Psoas muscle (tissue), 8 donors: ENCODE results near the gene C21orf58. TPM values are rescaled to one million over a fixed set of nuclear protein-coding genes. Genes with fewer than 3 reads are reported as not detected.

ENCODE experiments used
- ATAC-seq, 4 donors: fragments of 200-7000 bp; cut with Tn5 transposase; one replicate each; pipeline ENCODE4 v1.9.1; 2020; ENCODE audit warnings: moderate library complexity in 3 of 4, mild to moderate bottlenecking in 2 of 4
- DNase-seq, 2 donors: peaks; one replicate each; pipeline ENCODE4 v3.0.0-alpha.2; 2020
- H3K27ac ChIP-seq: fragments of 200-600 bp; one replicate; pipeline ENCODE4 v1.8.0; 2022
- H3K27me3 ChIP-seq, 3 donors: fragments of 200-600 bp in 1 of 3; one replicate each; pipeline versions ENCODE4 v1.6.1 to v1.8.0; 2013 to 2022; ENCODE audit warnings: low read length in 2 of 3, mild to moderate bottlenecking in 2 of 3, moderate library complexity in 1 of 3; ENCODE audit not compliant: insufficient read depth in 3 of 3
- H3K36me3 ChIP-seq, 2 donors: fragments of 200-600 bp in 1 of 2; one replicate each; pipeline versions ENCODE4 v1.6.1 to v1.8.0; 2013 to 2022; ENCODE audit warnings: low read depth in 1 of 2, mild to moderate bottlenecking in 1 of 2, moderate library complexity in 1 of 2; ENCODE audit not compliant: insufficient read depth in 1 of 2
- H3K4me1 ChIP-seq: fragments of 200-600 bp; one replicate; pipeline ENCODE4 v1.8.0; 2022
- H3K4me3 ChIP-seq: fragments of 200-600 bp; one replicate; pipeline ENCODE4 v1.8.0; 2022; ENCODE audit warnings: mild to moderate bottlenecking
- H3K9me3 ChIP-seq: fragments of 200-600 bp; one replicate; pipeline ENCODE4 v1.8.0; 2022
- whole genome bisulfite sequencing, 3 donors: extraction: QIAGEN DNeasy Blood & Tissue Kit; methylation state at CpG; one replicate each; pipeline versions ENCODE4 v1.1.6 to v1.1.7; 2013; 5-methylcytosine and 5-hydroxymethylcytosine counted together
- intact Hi-C, 2 donors: fragments of 100-400 bp; cut with DNase I; formaldehyde crosslinking; loops; one replicate each; pipeline versions ENCODE4 v1.11.0 to v1.14.2; 2022
- polyA plus RNA-seq, 3 donors: library from polyadenylated mRNA; stranded (reverse); fragments of 200-250 nt; gene quantifications; one replicate each; pipeline ENCODE4 v1.2.3, GENCODE V29; 2013
- total RNA-seq, 4 donors: library from RNA; stranded (reverse); fragmentation: NEBNext Ultra II Directional in 2 of 4; extraction: Animal tissue kit (Norgen Biotek cat#: 25700) in 2 of 4; gene quantifications; one replicate each; pipeline versions ENCODE4 v1.2.1 to v1.2.4, GENCODE V29; 2021 to 2023
- TF ChIP-seq, protein P1 (sequence below): fragments of 200-600 bp; IDR thresholded peaks from one replicate; pipeline ENCODE4 v1.8.0; 2022; ENCODE audit warnings: antibody characterized with exemption
- donor health status: healthy with polysubstance abuse.
- donor health status: DM: no; HTN: no; CAD: no; lungs with moderate emphysema.
- donor health status: Bipolar disorder and iron deficiency.
- donor health status: healthy.
- donor health status: DM: yes; HTN: yes; CAD: no.
- donor health status: DM: no; HTN: no; CAD: no.
- donor health status: DM: no; HTN: no; CAD: no.
- donor health status: DM: yes; HTN: yes; CAD: no.

C21orf58 gene
- total and polyA plus RNA-seq, 7 donors = 0.38 to 3.0 (median 1.1) TPM

DNA sequence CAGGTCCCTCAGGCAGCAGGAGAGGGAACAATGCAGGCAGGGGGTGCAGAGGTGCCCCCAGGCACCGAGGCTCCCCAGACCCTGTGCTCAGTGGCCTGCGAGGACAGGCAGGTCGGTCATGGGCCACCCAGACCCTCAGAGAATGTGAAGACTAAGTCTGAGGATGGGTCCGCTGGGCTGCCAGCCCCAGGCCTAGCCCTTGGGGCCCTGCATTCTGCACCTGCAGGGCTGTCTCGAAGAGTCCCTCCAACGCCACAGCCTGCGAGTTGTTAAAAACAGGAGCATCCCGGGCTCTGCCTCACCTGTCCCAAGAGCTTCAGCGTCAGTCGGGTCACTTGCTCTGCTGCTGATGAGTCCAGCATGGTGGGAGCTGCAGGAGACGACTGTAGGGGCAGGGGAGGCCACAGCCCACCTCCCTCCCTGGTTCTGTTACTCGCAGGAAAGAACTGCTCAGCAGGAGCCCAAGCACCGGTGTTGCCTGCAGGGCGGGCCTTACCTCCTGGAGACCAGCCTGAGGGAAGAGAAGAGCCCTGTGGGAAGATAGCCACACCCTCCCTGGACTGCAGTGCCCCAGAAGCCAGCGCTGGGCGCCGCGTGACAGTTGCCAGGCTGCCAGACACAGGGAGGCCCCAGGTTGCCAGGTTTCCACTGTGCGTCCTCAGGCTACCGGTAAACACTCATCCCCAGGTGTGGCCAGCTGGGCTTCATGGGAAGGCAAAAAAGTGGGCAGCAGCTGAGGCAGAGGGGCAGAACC, 5.8 kb downstream of the C21orf58 start:
- TF ChIP-seq, protein P1, sequence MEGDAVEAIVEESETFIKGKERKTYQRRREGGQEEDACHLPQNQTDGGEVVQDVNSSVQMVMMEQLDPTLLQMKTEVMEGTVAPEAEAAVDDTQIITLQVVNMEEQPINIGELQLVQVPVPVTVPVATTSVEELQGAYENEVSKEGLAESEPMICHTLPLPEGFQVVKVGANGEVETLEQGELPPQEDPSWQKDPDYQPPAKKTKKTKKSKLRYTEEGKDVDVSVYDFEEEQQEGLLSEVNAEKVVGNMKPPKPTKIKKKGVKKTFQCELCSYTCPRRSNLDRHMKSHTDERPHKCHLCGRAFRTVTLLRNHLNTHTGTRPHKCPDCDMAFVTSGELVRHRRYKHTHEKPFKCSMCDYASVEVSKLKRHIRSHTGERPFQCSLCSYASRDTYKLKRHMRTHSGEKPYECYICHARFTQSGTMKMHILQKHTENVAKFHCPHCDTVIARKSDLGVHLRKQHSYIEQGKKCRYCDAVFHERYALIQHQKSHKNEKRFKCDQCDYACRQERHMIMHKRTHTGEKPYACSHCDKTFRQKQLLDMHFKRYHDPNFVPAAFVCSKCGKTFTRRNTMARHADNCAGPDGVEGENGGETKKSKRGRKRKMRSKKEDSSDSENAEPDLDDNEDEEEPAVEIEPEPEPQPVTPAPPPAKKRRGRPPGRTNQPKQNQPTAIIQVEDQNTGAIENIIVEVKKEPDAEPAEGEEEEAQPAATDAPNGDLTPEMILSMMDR = no peak
- H3K4me3 ChIP-seq = no peak overlapping the region
- WGBS, 3 donors = 69 to 79% (median 73%) methylated on average over 20 of the region's 20 CpGs
- DNase-seq = no peak
- H3K27ac ChIP-seq = no peak overlapping the region
- no peaks in the 10 kb centered on the region for H3K27me3 ChIP-seq
- H3K9me3 ChIP-seq = no peaks in the 10 kb centered on the region
- intact Hi-C loops = no loop called here
- ATAC-seq = peak in 1 of 4 donors; percentile 23
- no peaks in the 10 kb centered on the region for H3K36me3 ChIP-seq
- H3K4me1 ChIP-seq = peaks cover 10% of the 10 kb centered on the region

DNA sequence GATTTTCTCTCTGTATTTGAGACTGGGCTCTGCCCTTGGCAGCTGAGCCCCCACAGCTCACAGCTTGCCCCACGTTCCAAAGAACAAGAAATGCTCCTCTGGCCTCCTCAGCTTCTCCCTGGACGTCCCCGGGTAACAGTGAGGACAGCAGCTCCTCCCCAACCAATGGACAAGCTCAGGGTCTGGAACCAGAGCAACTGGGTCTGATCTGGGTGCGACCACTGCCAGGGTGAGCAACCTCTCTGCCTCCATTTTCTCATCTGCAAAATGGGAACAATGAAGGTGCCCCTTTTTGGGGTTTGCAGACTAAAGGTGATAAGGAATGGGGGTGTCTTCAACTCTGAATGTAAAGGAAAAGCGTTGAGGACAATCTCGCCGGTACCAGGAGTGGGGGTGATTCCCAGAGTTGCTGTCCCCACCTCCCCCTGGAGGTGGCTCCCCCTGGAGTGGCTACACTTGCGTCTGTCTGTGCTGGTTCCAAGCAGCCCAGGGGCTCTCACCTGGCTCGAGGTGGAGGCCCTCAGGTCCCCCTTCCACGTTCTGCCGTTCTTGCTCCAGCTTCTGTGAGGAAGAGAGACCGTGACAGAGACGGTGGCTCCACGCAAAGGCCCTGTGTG, 6.9 kb downstream of the C21orf58 start:
- DNase-seq (no peak), ATAC-seq (no peak)
- 93 to 96% (median 96%) methylated on average over 14 of the region's 14 CpGs for WGBS, 3 donors
- Histone ChIP-seq H3K27me3 (no peaks in the 10 kb centered on the region), H3K36me3 (no peaks in the 10 kb centered on the region), H3K9me3 (no peaks in the 10 kb centered on the region), H3K4me1 (no peaks in the 10 kb centered on the region), H3K27ac (no peak overlapping the region), H3K4me3 (no peak overlapping the region)
- intact Hi-C loops = no loop called here
- TF ChIP-seq, protein P1 = no peak

DNA sequence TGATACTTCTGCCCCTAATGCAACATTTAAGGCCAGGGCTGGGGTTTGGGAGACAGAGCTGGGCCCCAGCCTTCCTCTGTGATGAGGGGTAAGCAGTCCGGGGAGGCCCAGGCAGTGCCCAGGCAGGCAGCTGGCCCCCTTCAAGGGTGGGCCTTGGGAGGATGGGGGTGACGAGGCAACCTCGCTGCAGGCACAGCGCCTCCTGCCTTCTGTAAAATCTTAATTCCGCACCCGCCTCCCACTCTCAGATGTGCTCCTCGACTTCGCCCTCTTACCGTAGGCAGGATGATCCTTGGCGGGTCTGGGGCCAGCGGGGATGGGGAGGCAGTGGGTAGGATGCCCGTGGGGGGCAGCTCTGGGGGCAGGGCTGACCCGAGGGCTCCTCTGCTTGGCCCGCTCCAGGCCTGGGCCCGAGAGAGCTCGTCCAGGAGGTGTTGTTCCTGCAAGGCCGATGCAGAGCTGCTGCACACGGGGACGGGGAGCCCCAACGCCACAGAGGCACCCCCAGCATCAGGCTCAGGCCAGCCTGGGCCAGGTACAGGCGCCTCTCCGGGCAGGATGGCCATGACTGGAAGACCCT, 9.1 kb downstream of the C21orf58 start:
- DNase-seq (no peak), ATAC-seq (no peak)
- WGBS, 3 donors = 93 to 95% (median 94%) methylated on average over 22 of the region's 22 CpGs
- Histone ChIP-seq H3K9me3 (no peaks in the 10 kb centered on the region), H3K27me3 (no peaks in the 10 kb centered on the region), H3K4me1 (no peaks in the 10 kb centered on the region), H3K27ac (no peak overlapping the region), H3K4me3 (no peak overlapping the region), H3K36me3 (no peaks in the 10 kb centered on the region)
- intact Hi-C loops = no loop called here
- TF ChIP-seq, protein P1 = no peak

DNA sequence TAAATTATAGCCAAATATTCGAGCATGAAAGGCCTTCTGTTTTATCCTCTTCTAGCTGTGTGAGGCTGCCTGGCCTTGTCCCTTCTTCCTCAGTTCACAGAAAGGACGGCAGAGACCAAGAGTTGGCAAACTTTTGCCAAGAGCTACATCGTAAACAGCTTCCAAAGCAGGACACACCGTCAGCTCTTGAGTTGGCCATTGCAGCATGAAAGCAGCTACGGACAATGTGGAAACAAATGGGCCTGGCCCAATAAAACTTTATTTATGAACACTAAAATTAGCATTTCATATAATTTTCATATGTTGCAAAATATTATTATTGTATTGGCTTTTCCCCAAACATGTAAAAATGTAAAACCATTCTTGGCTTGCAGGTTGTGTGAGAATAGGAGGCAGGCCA, 10.7 kb downstream of the C21orf58 start:
- WGBS, 3 donors = 94 to 98% (median 96%) methylated on average over 5 of the region's 5 CpGs
- no peaks in the 10 kb centered on the region for H3K9me3 ChIP-seq
- no peaks in the 10 kb centered on the region for H3K4me1 ChIP-seq
- no peak for ATAC-seq
- no peaks in the 10 kb centered on the region for H3K36me3 ChIP-seq
- TF ChIP-seq, protein P1 = no peak
- H3K4me3 ChIP-seq = no peak overlapping the region
- intact Hi-C loops = no loop called here
- H3K27ac ChIP-seq = no peak overlapping the region
- DNase-seq = no peak
- no peaks in the 10 kb centered on the region for H3K27me3 ChIP-seq
